Superior temporal gyrus (tissue), 1 donor: ENCODE data around the gene TMEM120B.

Experiments
- DNase-seq: peaks from one replicate; pipeline ENCODE4 v3.0.0-alpha.2; 2016; ENCODE audit errors: extremely low spot score

The TMEM120B gene

DNA sequence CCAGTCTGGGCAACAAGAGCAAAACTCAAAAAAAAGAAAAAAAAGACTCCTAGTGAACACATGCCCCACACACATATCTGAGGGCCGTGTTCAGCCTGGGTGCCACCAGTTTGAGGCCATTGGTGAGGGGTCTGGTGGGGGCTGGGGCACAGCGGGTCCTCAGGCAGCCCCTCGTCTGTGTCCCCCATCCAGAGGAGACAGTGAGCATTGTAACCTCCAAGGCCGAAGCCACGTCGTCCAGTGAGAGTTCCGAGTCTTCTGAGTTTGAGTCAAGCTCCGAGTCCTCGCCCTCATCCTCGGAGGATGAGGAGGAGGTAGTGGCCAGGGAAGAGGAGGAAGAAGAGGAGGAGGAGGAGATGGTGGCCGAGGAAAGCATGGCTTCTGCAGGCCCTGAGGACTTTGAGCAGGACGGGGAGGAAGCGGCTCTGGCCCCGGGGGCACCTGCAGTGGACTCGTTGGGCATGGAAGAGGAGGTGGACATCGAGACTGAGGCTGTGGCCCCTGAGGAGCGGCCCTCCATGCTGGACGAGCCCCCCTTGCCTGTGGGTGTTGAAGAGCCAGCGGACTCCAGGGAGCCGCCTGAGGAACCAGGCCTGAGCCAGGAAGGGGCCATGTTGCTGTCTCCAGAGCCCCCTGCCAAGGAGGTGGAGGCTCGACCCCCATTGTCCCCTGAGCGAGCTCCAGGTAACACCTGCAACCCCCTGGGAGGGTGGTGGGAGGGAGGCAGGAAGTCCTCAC lies 106.8 kb downstream of the TMEM120B start:
- DNase-seq: no peak

DNA sequence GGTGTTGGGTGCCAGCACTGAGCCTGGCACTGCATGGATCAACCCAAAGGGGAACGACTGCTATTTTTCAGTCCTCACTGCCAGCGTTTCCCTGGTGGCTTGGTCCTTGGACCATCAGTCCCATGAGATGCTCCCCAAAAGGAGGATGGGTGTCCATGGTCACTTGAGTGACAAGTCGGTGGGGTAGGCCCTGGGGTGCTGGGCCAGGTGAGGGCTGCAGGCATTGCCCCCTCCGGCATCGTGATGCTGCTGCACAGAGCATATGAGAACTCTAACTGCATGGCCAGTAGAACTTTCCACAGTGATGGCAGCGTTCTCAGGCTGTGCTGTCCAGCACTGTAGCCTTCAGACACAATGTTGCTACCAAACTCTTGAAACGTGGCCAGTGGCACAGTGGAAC lies 107.5 kb downstream of the TMEM120B start:
- no peak for DNase-seq

DNA sequence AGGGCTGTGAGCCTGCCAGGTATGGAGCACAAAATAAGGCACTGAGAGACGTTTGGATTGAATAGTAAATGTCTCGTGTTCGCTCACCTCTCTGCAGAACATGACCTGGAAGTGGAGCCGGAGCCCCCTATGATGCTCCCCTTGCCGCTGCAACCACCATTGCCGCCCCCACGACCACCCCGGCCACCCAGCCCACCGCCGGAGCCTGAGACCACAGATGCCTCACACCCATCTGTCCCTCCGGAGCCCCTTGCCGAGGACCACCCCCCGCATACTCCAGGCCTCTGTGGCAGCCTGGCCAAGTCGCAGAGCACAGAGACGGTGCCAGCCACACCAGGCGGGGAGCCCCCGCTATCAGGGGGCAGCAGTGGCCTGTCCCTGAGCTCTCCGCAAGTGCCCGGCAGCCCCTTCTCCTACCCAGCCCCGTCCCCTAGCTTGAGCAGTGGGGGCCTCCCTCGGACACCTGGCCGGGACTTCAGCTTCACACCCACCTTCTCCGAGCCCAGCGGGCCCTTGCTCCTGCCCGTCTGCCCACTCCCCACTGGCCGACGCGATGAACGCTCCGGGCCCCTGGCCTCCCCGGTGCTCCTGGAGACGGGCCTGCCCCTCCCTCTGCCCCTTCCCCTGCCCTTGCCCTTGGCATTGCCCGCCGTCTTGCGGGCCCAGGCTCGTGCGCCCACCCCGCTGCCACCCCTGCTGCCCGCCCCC lies 110.0 kb downstream of the TMEM120B start:
- no peak for DNase-seq

DNA sequence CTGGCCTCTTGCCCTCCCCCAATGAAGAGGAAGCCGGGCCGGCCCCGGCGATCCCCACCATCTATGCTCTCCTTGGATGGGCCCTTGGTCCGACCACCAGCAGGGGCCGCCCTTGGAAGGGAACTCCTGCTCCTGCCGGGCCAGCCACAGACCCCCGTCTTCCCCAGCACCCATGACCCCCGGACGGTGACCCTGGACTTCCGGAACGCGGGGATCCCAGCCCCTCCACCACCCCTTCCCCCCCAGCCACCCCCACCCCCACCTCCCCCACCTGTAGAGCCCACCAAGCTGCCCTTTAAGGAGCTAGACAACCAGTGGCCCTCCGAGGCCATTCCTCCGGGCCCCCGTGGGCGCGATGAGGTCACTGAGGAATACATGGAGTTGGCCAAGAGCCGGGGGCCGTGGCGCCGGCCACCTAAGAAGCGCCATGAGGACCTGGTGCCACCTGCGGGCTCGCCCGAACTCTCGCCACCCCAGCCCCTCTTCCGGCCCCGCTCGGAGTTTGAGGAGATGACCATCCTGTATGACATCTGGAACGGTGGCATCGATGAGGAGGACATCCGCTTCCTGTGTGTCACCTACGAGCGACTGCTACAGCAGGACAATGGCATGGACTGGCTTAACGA lies 110.7 kb downstream of the TMEM120B start:
- DNase-seq: no peak

DNA sequence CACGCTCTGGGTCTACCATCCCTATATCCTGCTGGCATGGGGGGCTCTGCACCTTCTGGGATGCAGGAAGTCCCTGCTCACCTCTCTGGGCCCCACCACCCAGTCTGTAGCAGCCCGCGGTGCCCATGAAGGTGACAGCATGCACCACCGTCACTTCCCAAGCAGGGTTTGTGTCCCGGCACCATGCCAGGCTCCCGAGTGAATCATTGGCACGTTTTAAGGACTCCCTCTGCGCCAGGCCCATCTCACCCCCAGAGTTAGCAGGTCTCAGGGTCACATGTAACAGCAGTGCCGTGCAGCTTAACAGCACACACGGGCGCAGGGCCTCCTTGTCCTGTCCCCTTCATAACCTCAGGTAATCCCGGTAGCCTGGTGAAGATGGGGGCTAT lies 111.2 kb downstream of the TMEM120B start:
- no peak for DNase-seq

DNA sequence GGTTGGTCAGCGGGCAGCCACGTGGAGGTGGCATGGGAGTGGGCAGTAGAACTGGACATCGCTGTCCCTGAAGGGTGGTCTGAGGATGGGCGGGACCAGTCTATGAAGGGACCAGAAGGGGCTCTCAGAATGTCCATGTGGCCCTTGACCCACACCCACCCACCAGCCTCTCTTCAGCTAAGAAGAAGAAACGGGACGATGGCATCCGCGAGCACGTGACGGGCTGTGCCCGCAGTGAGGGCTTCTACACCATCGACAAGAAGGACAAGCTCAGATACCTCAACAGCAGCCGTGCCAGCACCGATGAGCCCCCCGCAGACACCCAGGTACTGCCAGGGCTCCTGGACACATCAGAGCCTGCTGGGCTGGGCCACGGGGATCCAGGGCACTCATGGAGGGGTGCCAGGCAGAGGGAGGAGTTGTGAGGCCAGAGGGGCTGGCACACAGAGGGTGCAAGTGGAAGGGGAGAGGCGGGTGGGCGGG lies 112.5 kb downstream of the TMEM120B start:
- DNase-seq: no peak

DNA sequence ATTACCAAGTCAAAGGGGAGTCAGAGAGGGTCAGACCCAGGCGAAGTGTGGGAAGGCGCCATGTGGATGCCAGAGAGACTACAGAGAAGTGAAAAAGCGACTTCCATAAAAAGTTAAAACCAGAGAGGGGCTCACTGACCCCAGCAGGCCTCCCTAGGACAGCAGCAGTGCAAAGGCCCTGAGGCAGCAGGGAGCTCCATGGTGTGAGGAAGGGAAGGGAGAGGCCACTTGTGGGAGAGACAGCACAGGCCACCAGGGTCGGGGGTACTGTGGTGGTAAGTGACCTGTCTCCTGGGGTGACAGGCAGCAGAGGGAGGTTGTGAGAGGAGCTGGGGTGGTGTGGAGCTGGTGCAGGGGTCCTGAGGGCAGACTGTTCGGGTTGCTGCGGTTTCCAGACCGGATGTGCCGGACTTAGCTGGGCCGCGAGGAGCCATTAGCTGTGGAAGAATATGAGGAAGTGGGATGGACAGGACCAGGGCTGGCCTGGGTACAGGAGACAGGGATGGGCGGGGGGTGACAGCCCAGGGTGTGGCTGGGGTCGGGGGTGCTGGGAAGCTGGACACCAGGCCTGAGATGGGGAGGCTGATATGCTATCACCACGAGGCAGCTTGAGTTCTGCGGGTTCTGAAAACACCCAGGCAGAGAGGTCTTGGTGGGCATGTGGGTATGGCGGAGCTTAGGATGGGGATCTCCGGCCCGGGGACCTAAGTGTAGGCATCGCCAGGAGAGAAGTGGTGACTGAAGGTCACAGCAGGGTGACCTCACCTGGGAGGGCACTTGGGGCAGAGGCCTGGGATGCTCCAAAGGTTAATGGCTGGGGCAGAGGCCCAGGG lies 114.0 kb downstream of the TMEM120B start:
- no peak for DNase-seq

DNA sequence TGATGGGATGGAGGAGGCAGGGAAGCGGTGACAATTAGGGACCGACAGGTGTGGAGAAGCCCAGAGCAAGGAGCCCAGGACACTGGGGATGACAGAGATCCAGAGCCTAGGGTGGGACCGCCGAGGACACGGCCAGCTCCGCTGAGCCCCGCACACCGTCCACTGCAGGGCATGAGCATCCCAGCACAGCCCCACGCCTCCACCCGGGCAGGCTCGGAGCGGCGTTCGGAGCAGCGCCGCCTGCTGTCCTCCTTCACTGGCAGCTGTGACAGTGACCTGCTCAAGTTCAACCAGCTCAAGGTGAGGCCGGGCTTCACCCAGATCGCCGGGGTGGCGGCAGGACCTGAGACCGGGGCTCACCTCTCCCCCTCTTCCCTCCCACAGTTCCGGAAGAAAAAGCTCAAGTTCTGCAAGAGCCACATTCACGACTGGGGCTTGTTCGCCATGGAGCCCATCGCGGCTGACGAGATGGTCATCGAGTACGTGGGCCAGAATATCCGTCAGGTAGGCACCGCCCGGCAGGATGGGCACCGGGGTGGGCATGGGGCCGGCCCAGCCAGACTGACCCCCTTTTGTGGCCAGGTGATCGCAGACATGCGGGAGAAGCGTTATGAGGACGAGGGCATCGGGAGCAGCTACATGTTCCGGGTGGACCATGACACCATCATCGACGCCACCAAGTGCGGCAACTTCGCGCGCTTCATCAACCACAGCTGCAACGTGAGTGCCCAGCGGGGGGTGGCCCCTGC lies 115.0 kb downstream of the TMEM120B start:
- no peak for DNase-seq

DNA sequence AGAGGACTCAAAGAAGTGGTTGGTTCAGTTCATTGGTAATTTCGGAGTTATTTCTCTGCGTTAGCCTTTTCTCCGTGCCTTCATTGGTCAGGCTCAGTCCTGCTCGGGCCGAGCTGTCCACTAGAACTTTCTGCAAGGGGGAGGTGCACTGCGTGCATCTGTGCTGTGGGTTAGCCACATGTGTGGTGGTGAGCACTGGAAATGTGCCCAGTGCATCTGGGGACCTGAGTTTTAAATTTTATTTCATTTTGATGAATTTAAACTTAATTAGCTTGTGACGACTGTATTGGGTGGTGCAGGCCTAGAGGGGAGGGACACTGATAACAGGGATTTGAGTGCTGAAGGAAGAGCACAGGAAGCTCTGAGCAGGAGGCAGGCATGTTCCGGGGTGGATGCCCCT lies 115.8 kb downstream of the TMEM120B start:
- no peak for DNase-seq

DNA sequence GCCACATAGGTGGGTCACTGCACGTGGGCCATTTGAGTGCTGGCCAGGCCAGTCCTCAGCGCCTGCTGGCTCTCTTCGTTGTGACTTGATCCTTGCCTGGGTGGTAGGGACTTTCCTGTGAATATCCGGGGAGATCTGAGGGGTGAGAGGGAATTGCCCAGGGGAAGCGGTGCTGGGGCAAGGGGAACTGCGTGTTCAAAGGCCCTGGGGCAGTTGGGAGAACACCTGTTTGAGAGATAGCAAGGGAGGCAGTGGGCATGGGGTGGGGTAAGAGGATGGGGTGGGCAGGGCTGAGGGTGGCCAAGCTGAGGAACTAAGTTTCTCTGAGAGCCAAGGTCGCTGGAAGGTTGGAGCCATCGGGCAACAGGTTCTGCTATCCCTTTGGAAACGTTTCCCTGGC lies 116.3 kb downstream of the TMEM120B start:
- DNase-seq: no peak

DNA sequence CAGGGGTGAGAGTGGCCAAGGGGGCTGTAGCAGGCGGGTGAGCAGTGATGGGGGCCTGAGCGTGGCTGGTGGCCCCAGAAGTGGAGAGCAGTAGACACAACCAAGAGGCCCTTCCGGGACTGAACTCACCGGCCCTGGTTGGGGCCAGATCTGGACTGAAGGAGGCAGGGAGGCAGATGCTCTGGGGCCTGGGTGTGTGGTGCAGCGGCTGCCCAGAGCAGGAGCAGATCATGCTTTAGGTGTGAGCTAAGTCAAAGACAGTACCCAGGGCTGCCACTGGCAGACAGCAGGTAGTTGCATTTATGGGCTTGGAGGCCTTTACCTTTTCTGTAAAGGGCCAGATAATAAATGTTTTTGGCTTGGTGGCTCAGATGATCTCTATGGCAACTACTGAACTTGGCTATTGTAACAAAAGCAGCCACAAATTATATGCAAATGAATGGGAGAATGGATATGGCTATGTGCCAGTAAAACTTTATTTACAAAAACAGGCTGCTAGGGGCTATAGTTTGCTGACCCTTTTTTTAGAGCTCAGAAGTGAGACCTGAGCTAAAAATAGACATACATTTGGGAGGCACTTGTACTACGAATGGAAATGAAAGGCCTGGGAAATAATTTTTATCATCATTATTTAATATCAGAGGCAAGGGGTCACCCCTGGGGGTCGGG lies 116.8 kb downstream of the TMEM120B start:
- no peak for DNase-seq

DNA sequence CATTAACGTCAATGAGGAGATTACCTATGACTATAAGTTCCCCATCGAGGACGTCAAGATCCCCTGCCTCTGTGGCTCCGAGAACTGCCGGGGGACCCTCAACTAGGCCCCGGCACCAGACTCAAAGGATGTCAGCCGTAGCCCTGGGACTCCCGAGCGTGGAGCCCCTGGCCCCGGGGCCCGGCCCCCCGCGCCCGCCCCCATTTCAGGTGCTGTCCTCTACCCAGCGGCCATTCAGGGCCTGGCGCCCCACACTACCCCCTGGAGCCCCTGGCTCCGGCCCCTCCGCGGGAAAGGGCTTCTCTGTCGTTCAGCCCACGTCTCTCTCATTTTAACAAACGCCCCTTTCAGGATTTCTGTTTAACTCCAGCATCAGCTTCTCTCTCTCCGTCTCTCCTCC lies 117.6 kb downstream of the TMEM120B start:
- no peak for DNase-seq

DNA sequence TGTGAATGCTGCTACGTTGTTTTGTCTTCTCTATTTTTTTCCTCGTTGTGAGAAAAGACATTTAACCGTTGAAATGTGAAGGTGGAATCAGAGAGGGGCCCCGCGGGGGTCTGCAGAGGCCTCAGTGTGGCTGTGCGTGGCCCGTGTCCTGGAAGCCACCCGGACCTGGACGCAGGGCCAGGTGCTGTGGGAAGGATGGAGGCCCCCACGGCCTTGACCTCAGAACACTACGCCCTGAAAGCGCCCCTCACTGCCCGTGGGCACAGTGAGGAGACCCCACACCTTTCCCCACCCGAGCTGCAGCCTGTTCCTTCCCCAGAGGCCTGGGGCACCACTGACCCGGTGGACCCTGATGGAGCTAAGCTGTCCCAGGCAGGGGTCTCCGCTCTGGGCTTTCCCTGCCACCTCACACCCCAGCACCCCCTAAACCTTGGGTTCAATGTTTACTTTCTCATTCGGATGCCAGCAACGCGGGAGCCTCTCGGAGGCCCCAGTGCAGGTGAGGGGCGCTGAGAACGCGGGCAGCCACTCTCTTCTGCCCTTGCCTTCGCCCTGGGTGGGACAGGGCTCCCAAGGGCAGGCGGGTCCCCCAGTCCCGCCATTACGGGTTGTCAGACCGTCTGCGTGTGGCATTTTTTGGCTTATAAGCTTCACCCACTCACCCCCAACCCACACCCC lies 118.2 kb downstream of the TMEM120B start:
- DNase-seq: no peak
